Type B pancreatic cell (in vitro differentiated cells): Measurements from ENCODE around the gene ZDBF2. TPM values are rescaled to one million over a fixed set of nuclear protein-coding genes. Genes with fewer than 3 reads are reported as not detected.

Source experiments
- DNase-seq: peaks from one replicate; pipeline ENCODE4 v3.0.0; 2021; ENCODE audit warnings: mixed read lengths; ENCODE audit not compliant: unreplicated experiment; ENCODE audit errors: extremely low spot score
- H3K27ac Mint-ChIP-seq: 2 replicates; pipeline ENCODE4 v1.8.0; 2021; ENCODE audit warnings: mild to moderate bottlenecking, mixed read lengths
- H3K27me3 Mint-ChIP-seq: 2 replicates; pipeline ENCODE4 v1.8.0; 2021; ENCODE audit warnings: mixed read lengths
- H3K36me3 Mint-ChIP-seq: 2 replicates; pipeline ENCODE4 v1.8.0; 2021; ENCODE audit warnings: mixed read lengths
- H3K4me1 Mint-ChIP-seq: one replicate; pipeline ENCODE4 v1.8.0; 2021; ENCODE audit warnings: mixed read lengths; ENCODE audit not compliant: unreplicated experiment
- H3K4me3 Mint-ChIP-seq: 2 replicates; pipeline ENCODE4 v1.8.0; 2021; ENCODE audit warnings: mild to moderate bottlenecking, mixed read lengths
- H3K9me3 Mint-ChIP-seq: 2 replicates; pipeline ENCODE4 v1.8.0; 2021; ENCODE audit warnings: mixed read lengths
- CTCF ChIP-seq: fragments of 200-600 bp; sonication (generic); conservative IDR thresholded peaks from 2 replicates; pipeline ENCODE4 v1.5.0; 2021; ENCODE audit warnings: antibody characterized with exemption, mild to moderate bottlenecking
- total RNA-seq: library from RNA; stranded (reverse); gene quantifications from 2 replicates; pipeline ENCODE4 v1.2.1, GENCODE V29; 2021; ENCODE audit warnings: low replicate concordance

ZDBF2 gene
- total RNA-seq, 1 donor from 2014 or later: 35.1 TPM

- H3K27ac Mint-ChIP-seq: peak overlapping the region; percentile 86
- peak overlapping the region; percentile 91 for H3K4me3 Mint-ChIP-seq
- H3K9me3 Mint-ChIP-seq: no peaks in the 10 kb centered on the region
- no peak for TF ChIP-seq CTCF
- no peak for DNase-seq
- H3K36me3 Mint-ChIP-seq: no peaks in the 10 kb centered on the region
- peaks cover 25% of the 10 kb centered on the region for H3K4me1 Mint-ChIP-seq
- H3K27me3 Mint-ChIP-seq: no peaks in the 10 kb centered on the region
Measured at GRCh38 chr2:206275312-206276055, 1.0 kb downstream of the ZDBF2 start.

DNA sequence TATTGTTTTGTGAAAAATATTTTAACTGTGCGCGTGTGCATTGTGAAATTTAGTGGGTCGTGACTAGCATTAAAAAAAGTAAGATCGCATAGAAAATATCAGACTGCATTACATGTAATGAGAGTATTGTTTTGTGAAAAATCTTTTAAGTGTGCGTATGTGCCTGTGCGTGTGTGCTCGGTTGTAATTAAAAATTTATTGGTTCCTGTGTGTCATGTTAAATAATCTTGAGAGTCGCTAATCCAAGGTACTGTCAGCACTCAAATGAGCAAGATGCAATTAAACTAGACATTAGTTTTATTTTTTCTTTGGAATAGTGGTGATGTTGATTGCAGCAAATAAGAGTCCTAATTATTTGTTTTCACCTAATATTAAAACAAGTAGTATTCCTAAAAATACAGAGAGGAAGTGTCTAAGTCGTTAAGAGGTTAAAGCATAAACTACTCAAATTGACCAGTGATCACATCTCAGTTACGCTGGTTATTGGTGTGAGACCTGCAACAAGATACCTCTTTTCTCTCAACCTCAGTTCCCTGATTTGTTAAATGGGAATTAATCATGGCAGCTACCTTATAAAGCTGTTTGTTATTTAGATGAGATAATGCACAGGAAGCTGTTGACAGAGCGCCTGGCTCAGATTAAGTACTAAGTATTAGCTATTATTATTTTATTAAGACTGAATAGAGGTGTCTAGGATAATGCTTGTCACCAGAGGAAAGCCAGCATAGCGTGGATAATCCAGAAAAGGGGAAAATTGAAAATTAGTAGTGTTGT is 1.9 kb downstream of the ZDBF2 start:
- Mint-ChIP-seq H3K27ac (peak overlapping the region; percentile 86), H3K27me3 (no peaks in the 10 kb centered on the region), H3K36me3 (peaks cover 3% of the 10 kb centered on the region), H3K9me3 (no peaks in the 10 kb centered on the region), H3K4me3 (peak overlapping the region; percentile 91), H3K4me1 (peaks cover 25% of the 10 kb centered on the region)
- no peak for TF ChIP-seq CTCF
- no peak for DNase-seq

- no peak for TF ChIP-seq CTCF
- Mint-ChIP-seq H3K27ac (no peak overlapping the region), H3K36me3 (peaks cover 10% of the 10 kb centered on the region), H3K4me3 (no peak overlapping the region), H3K9me3 (no peaks in the 10 kb centered on the region), H3K4me1 (peaks cover 25% of the 10 kb centered on the region), H3K27me3 (no peaks in the 10 kb centered on the region)
- no peak for DNase-seq
Measured at GRCh38 chr2:206277503-206277902, 3.0 kb downstream of the ZDBF2 start.

- TF ChIP-seq CTCF: no peak
- DNase-seq: no peak
- H3K36me3 Mint-ChIP-seq: peaks cover 57% of the 10 kb centered on the region
- peaks cover 15% of the 10 kb centered on the region for H3K9me3 Mint-ChIP-seq
- no peaks in the 10 kb centered on the region for H3K4me1 Mint-ChIP-seq
- no peaks in the 10 kb centered on the region for H3K27me3 Mint-ChIP-seq
- H3K4me3 Mint-ChIP-seq: no peak overlapping the region
- no peak overlapping the region for H3K27ac Mint-ChIP-seq
Measured at GRCh38 chr2:206282746-206283145, 8.3 kb downstream of the ZDBF2 start.

DNA sequence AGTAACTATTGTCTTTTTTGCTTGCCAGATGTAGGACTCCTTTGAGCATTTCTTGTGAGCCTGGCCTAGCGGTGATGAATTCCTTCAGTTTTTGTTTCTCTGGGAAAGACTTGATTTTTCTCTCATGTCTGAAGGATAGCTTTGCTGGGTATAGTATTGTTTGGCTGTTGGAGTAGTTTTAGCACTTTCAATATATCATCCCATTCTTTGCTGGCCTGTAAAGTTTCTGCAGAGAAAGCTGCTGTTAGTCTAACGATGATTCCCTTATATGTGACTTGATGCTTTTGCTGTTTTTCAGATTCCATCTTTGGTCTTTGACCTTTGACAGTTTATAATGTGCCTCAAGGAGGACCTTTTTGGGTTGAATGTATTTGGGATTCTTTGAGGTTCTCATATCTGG is 12.7 kb downstream of the ZDBF2 start:
- H3K4me3 Mint-ChIP-seq: no peak overlapping the region
- H3K27me3 Mint-ChIP-seq: no peaks in the 10 kb centered on the region
- peaks cover 15% of the 10 kb centered on the region for H3K9me3 Mint-ChIP-seq
- TF ChIP-seq CTCF: no peak
- no peak for DNase-seq
- no peaks in the 10 kb centered on the region for H3K4me1 Mint-ChIP-seq
- H3K36me3 Mint-ChIP-seq: peaks cover 83% of the 10 kb centered on the region
- no peak overlapping the region for H3K27ac Mint-ChIP-seq
